Measurements from ENCODE around the gene DES. TPM values are rescaled to one million over a fixed set of nuclear protein-coding genes. Genes with fewer than 3 reads are reported as not detected.
A peak's percentile ranks its signal among the peaks of the same experiment; 100 is the strongest.

DES gene
- total RNA-seq, 1 donor = 20.7 TPM

GRCh38 chr2:219426068-219426443 lies 7.9 kb downstream of the DES start:
- no peak for TF ChIP-seq CTCF (IDR thresholded peaks at IDR 0.05; ENCODE audit: insufficient read depth, low read depth, low read length)
- H3K4me3 ChIP-seq (ENCODE audit: low read depth, low read length) = no peak overlapping the region
- DNase-seq (ENCODE audit: low read depth) = no peak

- no peak for TF ChIP-seq CTCF (IDR thresholded peaks at IDR 0.05; ENCODE audit: insufficient read depth, low read depth, low read length)
- no peak for DNase-seq (ENCODE audit: low read depth)
- no peak overlapping the region for H3K4me3 ChIP-seq (ENCODE audit: low read depth, low read length)
Observed at GRCh38 chr2:219426534-219427136, 8.5 kb downstream of the DES start.

GRCh38 chr2:219428469-219428868 lies 10.3 kb downstream of the DES start:
- TF ChIP-seq CTCF (IDR thresholded peaks at IDR 0.05; ENCODE audit: insufficient read depth, low read depth, low read length) = no peak
- no peak for DNase-seq (ENCODE audit: low read depth)
- H3K4me3 ChIP-seq (ENCODE audit: low read depth, low read length) = no peak overlapping the region

GRCh38 chr2:219429958-219430606 lies 11.9 kb downstream of the DES start:
- no peak for DNase-seq (ENCODE audit: low read depth)

GRCh38 chr2:219430633-219431615 lies 12.7 kb downstream of the DES start:
- DNase-seq (ENCODE audit: low read depth) = peak; percentile 42
- peak; percentile 17 for TF ChIP-seq CTCF (IDR thresholded peaks at IDR 0.05; ENCODE audit: insufficient read depth, low read depth, low read length)
- no peak overlapping the region for H3K4me3 ChIP-seq (ENCODE audit: low read depth, low read length)

More at GRCh38 chr2:219429958-219430606, 11.9 kb downstream of the DES start:
- TF ChIP-seq CTCF (IDR thresholded peaks at IDR 0.05; ENCODE audit: insufficient read depth, low read depth, low read length) = no peak
- H3K4me3 ChIP-seq (ENCODE audit: low read depth, low read length) = no peak overlapping the region

GRCh38 chr2:219433666-219434467 lies 15.7 kb downstream of the DES start:
- peak; percentile 56 for TF ChIP-seq CTCF (IDR thresholded peaks at IDR 0.05; ENCODE audit: insufficient read depth, low read depth, low read length)
- no peak overlapping the region for H3K4me3 ChIP-seq (ENCODE audit: low read depth, low read length)
- DNase-seq (ENCODE audit: low read depth) = peak; percentile 69

All from fibroblast of villous mesenchyme (primary cell).